Stimulated activated naive CD4-positive, alpha-beta T cell treated with Interleukin-2 at 50 U/mL for 16 hours (primary cell): ENCODE data around the gene USP47.

Experiments used
- DNase-seq: peaks from one replicate; lab custom pipeline; 2025; lab: John Stamatoyannopoulos, UW

The USP47 gene

DNA sequence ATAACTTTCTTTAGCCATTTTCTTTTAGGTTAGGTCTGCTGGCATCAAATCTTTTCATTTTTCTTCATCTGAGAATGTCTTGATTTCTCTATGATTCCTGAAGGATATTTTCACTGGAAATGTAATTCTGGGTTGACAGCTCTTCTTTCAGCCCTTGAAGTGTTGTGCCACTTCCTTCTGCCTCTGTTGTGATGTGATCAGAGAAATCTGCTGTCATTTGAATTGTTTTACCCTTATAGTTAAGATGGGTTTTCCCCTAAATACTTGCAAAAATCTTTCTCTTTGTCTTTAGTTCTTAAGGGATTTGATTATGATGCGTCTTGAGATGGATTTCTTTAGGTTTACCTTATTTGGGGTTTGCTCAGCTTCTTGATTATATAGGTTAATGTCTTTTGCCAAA lies 23.0 kb downstream of the USP47 start:
- DNase-seq, result no peak

DNA sequence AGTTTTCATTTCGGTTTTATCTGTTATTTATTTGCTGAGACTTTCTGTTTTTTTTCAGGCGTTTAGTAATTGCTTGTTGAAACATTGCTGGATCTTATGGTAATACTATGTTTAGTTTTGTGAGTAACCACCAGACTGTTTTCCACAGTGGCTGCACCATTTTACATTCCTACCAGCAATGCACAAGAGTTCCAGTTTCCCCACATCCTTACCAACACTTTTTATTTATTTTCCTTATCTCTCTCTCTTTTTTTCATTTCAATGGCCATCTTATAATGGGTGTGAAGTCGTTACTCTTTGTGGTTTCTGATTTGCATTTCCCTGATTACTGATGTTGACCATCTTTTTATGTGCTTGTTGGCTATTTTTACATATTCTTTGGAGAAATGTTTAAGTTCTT lies 23.7 kb downstream of the USP47 start:
- DNase-seq, result no peak

- DNase-seq, result no peak
Observed at GRCh38 chr11:11866203-11866602, 24.4 kb downstream of the USP47 start.

DNA sequence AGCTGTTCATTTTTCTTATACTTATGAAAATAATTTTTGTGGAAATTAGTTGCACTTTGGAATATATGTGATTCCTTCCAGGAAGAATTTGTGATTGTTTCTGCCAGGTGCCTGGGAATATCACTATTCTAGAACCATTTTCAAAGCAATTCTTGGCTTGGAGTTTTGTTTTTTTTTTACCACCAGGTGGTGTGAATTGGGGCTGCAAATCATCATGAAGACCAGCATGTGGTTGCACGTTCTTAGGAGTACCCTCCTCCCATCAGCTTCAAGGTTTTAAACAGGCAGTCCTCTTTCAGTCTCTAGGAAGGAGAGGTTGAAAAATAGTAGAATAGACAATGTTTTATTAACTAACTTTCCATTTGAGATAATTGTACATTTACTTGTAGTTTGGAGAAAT lies 25.9 kb downstream of the USP47 start:
- no peak for DNase-seq

GRCh38 chr11:11871991-11872401 lies 30.2 kb downstream of the USP47 start:
- DNase-seq, result no peak

DNA sequence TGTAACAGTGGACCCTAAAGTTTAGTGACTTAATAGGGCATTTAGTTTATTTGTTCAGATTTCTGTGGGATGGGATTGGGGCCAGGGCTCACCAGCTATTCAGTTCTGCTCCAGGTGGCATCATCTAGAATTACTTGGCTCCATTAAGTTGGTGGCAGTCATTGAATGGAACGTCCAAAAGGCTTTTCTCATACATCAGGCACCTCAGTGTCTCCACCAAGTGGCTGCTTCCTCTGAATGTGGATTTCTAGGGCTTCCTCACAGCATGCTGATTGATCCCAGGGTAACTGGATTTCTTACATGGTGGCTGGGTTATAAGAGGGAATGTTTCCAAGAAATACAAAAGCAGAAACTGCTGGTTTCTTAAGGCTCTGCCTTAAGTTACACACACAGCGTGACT lies 34.7 kb downstream of the USP47 start:
- no peak for DNase-seq

DNA sequence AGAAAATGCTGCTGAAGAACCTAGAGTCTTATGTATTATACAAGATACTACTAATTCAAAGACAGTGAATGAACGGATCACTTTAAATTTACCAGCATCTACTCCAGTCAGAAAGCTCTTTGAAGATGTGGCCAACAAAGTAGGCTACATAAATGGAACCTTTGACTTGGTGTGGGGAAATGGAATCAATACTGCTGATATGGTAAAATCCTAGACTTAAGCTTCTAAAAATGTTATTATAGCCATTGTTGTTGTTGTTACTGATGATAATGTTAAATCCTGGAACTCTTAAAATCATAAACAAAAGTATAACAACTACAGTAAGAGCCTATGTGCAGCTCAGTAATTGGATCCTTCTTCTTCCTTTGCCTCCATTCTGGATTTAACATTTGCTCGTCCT lies 38.4 kb downstream of the USP47 start:
- DNase-seq, result no peak

- no peak for DNase-seq
Observed at GRCh38 chr11:11882539-11882938, 40.8 kb downstream of the USP47 start.

DNA sequence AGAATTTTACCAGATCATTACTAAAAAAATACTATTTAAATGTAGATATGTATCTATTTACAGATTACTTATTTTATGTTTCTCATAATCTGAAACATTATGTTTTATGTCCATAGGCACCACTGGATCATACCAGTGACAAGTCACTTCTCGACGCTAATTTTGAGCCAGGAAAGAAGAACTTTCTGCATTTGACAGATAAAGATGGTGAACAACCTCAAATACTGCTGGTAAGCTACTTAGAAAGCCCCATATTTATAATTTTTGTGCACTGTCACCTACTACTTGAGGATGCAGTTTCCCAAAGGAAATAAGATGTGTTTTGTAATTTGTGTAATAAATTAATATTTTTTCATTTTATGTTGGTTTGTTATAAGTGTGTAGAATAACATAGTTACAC lies 42.6 kb downstream of the USP47 start:
- no peak for DNase-seq

GRCh38 chr11:11884774-11885481 lies 43.2 kb downstream of the USP47 start:
- DNase-seq, result no peak

GRCh38 chr11:11894486-11894885 lies 52.7 kb downstream of the USP47 start:
- DNase-seq, result no peak

DNA sequence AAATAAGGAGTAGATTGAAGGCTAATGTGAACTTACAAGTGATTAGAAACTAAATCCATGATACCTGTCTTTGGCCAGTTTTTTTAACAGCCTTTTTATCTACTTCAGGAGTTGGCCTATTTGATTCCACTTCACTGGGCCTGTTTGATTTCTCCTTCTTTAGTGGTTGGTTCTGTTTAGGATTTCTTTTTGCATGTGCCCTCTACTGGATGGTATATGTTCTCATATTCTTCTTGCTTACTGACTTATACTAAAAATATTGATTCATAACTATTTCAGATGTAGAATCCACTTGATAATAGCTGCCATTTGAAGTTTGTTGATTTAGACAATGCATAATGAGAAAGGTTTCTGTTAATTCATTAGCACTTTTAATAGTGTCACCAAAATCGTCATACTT lies 53.9 kb downstream of the USP47 start:
- no peak for DNase-seq

DNA sequence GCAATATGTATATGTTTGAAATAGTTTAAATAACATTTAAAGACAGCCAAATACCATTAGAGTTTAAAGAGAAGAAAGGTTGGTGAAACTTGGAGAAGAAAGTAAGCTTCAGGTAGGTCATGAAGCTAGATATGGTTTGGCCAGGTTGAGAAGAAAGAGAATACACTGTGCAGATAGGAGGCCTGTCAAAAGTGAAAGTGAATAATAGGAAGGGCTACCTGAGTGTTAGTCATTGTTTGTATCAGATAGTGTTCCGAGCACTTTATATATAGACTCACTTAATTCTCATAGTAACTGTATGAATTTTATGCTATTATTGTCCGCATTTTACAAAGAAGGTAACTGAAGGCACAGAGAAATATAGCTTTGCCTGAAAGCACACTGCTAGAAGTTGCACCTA lies 56.9 kb downstream of the USP47 start:
- DNase-seq, result no peak

DNA sequence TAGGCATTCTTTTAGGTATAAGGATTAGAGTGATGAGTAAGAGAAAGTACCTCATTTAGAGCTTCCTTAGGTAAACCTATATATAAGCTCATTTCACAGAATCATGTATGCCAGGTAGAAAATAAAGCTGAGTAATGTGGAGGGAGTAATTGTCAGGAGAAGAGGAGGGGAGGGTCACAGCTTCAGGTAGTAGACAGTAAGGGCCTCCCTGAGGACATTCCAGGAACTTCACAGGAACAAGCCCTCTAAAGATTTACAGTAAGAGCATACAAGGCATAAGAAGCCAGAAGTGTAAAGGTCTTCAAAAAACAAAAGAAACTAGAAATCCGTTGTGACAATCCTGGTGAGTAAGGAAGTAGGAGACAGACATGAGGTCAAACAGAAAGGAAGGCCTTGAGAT lies 57.6 kb downstream of the USP47 start:
- DNase-seq, result no peak

GRCh38 chr11:11901929-11902328 lies 60.2 kb downstream of the USP47 start:
- DNase-seq, result no peak

GRCh38 chr11:11909727-11910126 lies 68.0 kb downstream of the USP47 start:
- no peak for DNase-seq

GRCh38 chr11:11910541-11910940 lies 68.8 kb downstream of the USP47 start:
- no peak for DNase-seq

- no peak for DNase-seq
Observed at GRCh38 chr11:11913395-11913794, 71.6 kb downstream of the USP47 start.

DNA sequence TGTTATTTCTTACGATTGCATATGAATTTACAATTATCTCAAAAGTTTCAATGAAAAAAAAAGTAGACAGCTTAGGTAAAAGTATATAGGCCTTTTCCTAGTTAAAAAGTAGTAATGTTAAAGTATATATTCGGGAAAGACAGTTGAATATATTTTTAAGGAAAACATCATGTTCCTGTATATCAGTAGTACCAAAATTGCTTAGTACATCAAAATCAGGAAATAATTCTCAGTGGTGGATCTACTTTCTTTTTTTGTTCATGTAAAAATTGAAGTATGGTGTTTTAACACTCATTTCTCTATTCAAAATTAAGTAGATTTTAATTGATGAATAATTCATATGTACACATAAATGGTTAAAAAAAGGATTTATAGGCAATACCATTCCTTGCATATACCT lies 73.9 kb downstream of the USP47 start:
- DNase-seq, result no peak

DNA sequence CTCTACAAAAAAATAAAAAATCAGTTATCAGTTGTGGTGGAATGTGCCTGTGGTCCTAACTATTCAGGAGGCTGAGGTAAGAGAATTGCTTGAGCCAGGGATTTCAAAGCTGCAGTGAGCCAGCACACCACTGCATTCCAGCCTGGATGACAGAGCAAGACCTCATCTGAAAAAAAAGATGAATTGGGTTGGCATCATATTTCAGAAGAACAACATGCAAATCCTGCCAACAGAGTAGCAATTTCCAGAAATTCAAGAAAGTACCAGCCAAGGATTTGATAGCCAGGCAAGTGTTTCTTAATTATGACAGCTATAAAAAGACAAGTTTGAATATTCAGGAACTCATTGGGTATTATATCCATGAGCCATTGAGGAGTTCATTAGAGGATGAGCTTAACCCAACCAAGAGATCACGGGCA lies 75.2 kb downstream of the USP47 start:
- no peak for DNase-seq

- DNase-seq, result no peak
Observed at GRCh38 chr11:11923828-11924227, 82.1 kb downstream of the USP47 start.

DNA sequence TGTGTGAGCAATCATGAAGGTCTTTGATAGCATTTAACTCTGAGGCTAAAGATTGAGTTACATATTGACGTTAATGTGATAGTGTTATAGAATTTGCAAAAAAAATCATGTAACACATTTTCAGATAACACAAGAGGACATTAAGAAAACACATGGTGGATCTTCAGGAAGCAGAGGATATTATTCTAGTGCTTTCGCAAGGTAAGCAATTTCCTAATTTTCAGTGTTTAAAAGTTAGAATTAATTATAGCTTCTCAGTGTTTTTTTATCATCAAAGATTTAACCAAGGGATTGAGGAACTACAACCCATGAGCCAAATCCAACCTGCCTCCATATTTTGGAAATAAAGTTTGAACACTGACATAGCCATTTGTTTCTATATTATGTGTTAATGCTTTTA lies 88.1 kb downstream of the USP47 start:
- no peak for DNase-seq

DNA sequence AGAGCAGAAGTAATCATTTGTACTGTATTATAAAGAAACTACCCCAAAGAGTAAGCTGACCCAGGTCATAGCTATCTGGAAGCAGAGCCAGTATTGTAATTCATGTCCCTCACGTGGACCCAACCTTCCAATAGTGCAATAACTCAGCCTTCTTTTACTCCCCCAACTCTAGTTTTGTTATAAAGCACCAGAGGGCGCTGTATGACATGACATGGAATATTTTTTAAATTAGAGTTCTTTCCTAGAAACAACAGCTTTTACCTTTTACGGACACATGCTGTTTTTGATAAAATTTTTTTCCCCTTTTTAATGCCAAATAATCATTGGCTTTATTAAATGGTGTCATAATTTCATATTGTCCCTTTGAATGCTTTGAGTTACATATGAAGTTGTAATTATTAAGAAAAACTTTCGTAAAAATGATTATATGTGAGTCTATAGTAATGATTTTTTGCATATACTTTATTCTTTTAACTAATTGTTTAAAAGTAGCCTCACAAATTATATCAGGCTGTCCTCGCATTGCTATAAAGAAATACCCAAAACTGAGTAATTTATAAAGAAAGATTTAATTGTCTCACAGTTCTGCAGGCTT lies 89.8 kb downstream of the USP47 start:
- DNase-seq, result no peak

DNA sequence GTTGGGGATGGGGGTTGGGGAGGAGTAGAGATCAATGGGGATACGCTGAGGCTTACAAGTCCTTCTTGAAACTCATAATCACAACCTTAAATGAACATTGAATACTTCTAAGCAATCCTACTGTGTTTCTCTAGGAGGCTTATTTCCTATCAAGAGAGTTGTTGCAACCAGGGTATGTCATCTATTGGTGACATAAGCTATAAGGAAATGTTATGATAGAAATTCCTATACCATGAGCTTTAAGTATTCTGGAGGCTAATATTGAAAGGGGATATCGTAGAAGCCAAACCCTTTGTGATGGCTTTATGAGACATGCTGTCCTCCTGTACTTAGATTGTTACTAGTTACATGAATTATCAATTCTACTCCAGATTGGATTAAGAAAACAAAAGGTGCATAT lies 93.8 kb downstream of the USP47 start:
- DNase-seq, result no peak
